Tibial artery (tissue), 4 donors: ENCODE measurements around the gene KRT15.

Experiments used
- DNase-seq, 2 donors: peaks; one replicate each; pipeline ENCODE4 v3.0.0-alpha.2; 2019
- H3K27ac ChIP-seq, 2 donors: fragments of 200-600 bp; sonication (generic) in 1 of 2; 1 replicate in 1 of 2; 2 replicates in 1 of 2; pipeline ENCODE4 v1.5.1; 2018 to 2019; ENCODE audit warnings: mild to moderate bottlenecking in 1 of 2
- H3K27me3 ChIP-seq, 2 donors: fragments of 200-600 bp; sonication (generic) in 1 of 2; one replicate each; pipeline versions ENCODE4 v1.5.1 to v1.6.0; 2016 to 2019
- H3K36me3 ChIP-seq, 3 donors: fragments of 200-600 bp; sonication (generic) in 2 of 3; one replicate each; pipeline ENCODE4 v1.5.1; 2016 to 2019; ENCODE audit warnings: mild to moderate bottlenecking in 2 of 3
- H3K4me1 ChIP-seq, 4 donors: fragments of 200-600 bp; sonication (generic) in 2 of 4; 1 replicate in 3 of 4; 2 replicates in 1 of 4; pipeline ENCODE4 v1.5.1; 2016 to 2019
- H3K4me3 ChIP-seq, 2 donors: fragments of 200-600 bp; sonication (generic) in 1 of 2; 1 replicate in 1 of 2; 2 replicates in 1 of 2; pipeline ENCODE4 v1.5.1; 2018 to 2019; ENCODE audit warnings: mild to moderate bottlenecking in 2 of 2
- H3K9me3 ChIP-seq, 3 donors: fragments of 200-600 bp; sonication (generic) in 1 of 3; one replicate each; pipeline ENCODE4 v1.5.1; 2016 to 2019
- CTCF ChIP-seq, 2 experiments: fragments of 200-600 bp in 1 of 2; fragments of 450-650 bp in 1 of 2; IDR thresholded peaks; one replicate each; pipeline ENCODE4 v1.5.1; 2017 to 2019; ENCODE audit warnings: antibody characterized with exemption in 2 of 2, mild to moderate bottlenecking in 1 of 2, moderate library complexity in 1 of 2
- intact Hi-C: fragments of 100-400 bp; cut with DNase I; formaldehyde crosslinking; loops from one replicate; pipeline ENCODE4 v1.15.0; 2023; ENCODE audit warnings: low total_unique reads

The KRT15 gene

GRCh38 chr17:41498276-41498675 is 20.4 kb downstream of the KRT15 start:
- intact Hi-C loops, result no loop called here

GRCh38 chr17:41496803-41497484 is 21.7 kb downstream of the KRT15 start:
- TF ChIP-seq CTCF (IDR thresholded peaks at IDR 0.05), result peak in 1 of 2 experiments; percentile 38

More at GRCh38 chr17:41498276-41498675, 20.4 kb downstream of the KRT15 start:
- Histone ChIP-seq H3K36me3 (no peaks in the 10 kb centered on the region), H3K4me3 (no peak overlapping the region), H3K27ac (no peak overlapping the region), H3K27me3 (peaks cover 0 to 21% of the 10 kb centered on the region in 2 donors), H3K4me1 (no peaks in the 10 kb centered on the region), H3K9me3 (no peaks in the 10 kb centered on the region)
- TF ChIP-seq CTCF (IDR thresholded peaks at IDR 0.05), result no peak
- DNase-seq, result no peak

DNA sequence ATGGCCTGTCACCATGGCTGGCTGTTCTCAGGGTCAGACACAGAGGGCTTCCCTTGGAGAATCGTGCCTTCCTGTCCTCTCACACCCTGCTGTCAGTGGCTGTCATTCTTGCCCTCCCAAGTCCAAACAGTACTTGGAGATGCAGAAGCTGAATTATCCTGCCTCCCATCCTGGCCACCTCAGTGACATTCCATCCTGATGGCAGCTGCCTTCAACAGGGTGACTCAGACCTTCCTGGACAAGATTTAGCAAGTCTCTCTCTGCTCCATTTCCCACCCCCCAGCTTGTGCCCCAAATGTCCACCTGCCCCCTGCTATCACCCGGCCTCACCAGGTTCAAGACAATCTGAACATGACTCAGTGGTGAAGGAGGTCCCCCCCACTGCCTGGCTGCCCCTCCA is 24.2 kb downstream of the KRT15 start:
- Histone ChIP-seq H3K9me3 (no peaks in the 10 kb centered on the region), H3K4me1 (no peaks in the 10 kb centered on the region), H3K4me3 (no peak overlapping the region), H3K27ac (no peak overlapping the region), H3K36me3 (no peaks in the 10 kb centered on the region), H3K27me3 (peaks cover 0 to 15% of the 10 kb centered on the region in 2 donors)
- intact Hi-C loops, result no loop called here
- no peak for TF ChIP-seq CTCF (IDR thresholded peaks at IDR 0.05)
- no peak for DNase-seq

More at GRCh38 chr17:41496803-41497484, 21.7 kb downstream of the KRT15 start:
- Histone ChIP-seq H3K36me3 (no peaks in the 10 kb centered on the region), H3K9me3 (no peaks in the 10 kb centered on the region), H3K4me3 (no peak overlapping the region), H3K27me3 (peaks cover 0 to 21% of the 10 kb centered on the region in 2 donors), H3K27ac (no peak overlapping the region), H3K4me1 (no peaks in the 10 kb centered on the region)
- intact Hi-C loops, result no loop called here
- peak; percentile 58 to 77 for DNase-seq

DNA sequence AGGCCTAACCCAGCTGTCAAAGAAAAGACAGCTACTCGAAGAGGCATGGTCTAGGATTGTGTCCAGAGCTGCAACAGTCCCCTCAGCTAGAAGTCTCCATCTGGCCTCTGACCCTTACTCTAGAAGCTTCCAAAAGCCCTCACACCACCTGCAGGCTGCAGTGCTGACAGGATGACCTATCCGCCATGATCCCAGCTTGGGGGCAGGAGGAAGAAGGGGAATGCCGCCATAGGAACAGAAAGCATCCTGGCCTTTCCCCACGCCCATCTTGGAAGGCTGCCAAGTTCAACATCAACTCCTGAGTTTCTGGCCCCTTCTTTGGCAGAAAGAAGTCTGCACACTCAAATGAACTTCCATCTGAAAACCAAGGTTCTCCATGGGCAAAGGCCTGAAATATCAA is 25.9 kb downstream of the KRT15 start:
- TF ChIP-seq CTCF (IDR thresholded peaks at IDR 0.05), result no peak

DNA sequence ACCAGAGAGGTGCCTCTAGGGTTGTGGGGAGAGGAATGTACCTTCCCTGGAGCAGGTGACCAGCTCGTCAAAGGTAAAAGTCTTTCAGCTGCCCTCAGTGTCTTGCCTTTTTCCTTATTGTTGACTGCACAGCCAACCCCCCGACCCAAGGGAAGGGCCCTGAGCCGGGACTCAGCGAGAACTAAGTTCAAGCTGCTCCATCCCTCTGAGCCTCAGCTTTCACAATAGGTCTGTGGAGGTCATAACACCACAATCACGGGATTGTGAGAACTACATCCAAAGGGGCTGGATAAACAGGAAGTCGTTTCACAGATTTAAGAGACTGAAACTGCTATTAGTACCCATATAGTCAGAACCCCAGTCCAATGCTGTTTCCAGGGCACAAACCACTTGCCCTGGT is 26.3 kb downstream of the KRT15 start:
- DNase-seq, result peak in 1 of 2 donors; percentile 62
- Histone ChIP-seq H3K4me3 (no peak overlapping the region), H3K36me3 (no peaks in the 10 kb centered on the region), H3K27me3 (peaks cover 0 to 13% of the 10 kb centered on the region in 2 donors), H3K9me3 (no peaks in the 10 kb centered on the region), H3K27ac (no peak overlapping the region), H3K4me1 (no peaks in the 10 kb centered on the region)
- no peak for TF ChIP-seq CTCF (IDR thresholded peaks at IDR 0.05)
- intact Hi-C loops, result no loop called here

More for the DNA sequence above, 25.9 kb downstream of the KRT15 start:
- H3K9me3 ChIP-seq, result no peaks in the 10 kb centered on the region
- DNase-seq, result no peak
- no peak overlapping the region for H3K27ac ChIP-seq
- no peaks in the 10 kb centered on the region for H3K4me1 ChIP-seq
- peaks cover 0 to 15% of the 10 kb centered on the region in 2 donors for H3K27me3 ChIP-seq
- no peak overlapping the region for H3K4me3 ChIP-seq
- no peaks in the 10 kb centered on the region for H3K36me3 ChIP-seq
- intact Hi-C loops, result no loop called here
